AG20443 (cell line): ENCODE measurements around the gene ZCWPW2.
A peak's percentile ranks its signal among the peaks of the same experiment; 100 is the strongest.

Source experiments
- DNase-seq: peaks from one replicate; pipeline ENCODE4 v3.0.0; 2012; ENCODE audit warnings: low spot score, mixed read lengths

The ZCWPW2 gene

GRCh38 chr3:28575100-28575745 lies 226.7 kb downstream of the ZCWPW2 start:
- peak; percentile 28 for DNase-seq
